Nephron (organoid): Measurements from ENCODE around the gene ITFG1.
"Not testable (repeated sequence)": the region's sequence is repeated elsewhere in the genome, so short reads cannot be mapped to it uniquely, and the experiment has no call there.

Experiments
- H3K27ac Mint-ChIP-seq, 3 experiments: 2 replicates each; pipeline ENCODE4 v1.8.0; 2020; ENCODE audit warnings: mixed read lengths in 3 of 3, mild to moderate bottlenecking in 2 of 3, moderate library complexity in 1 of 3
- H3K27me3 Mint-ChIP-seq: 2 replicates; pipeline ENCODE4 v1.8.0; 2021; ENCODE audit warnings: low read depth, mild to moderate bottlenecking, moderate library complexity, mixed read lengths
- H3K36me3 Mint-ChIP-seq: 2 replicates; pipeline ENCODE4 v1.8.0; 2020; ENCODE audit warnings: low read depth, mixed read lengths
- H3K4me1 Mint-ChIP-seq: 2 replicates; pipeline ENCODE4 v1.8.0; 2020; ENCODE audit warnings: mixed read lengths
- H3K4me3 Mint-ChIP-seq, 3 experiments: 2 replicates each; pipeline ENCODE4 v1.8.0; 2020; ENCODE audit warnings: mild to moderate bottlenecking in 3 of 3, mixed read lengths in 3 of 3, moderate library complexity in 2 of 3
- H3K9me3 Mint-ChIP-seq: 2 replicates; pipeline ENCODE4 v1.8.0; 2020; ENCODE audit warnings: mixed read lengths
- TF ChIP-seq, protein P1 (sequence below), 3 experiments: fragments of 200-600 bp; sonication (generic); IDR thresholded peaks; one replicate each; pipeline ENCODE4 v1.5.0; 2021; ENCODE audit warnings: antibody characterized with exemption in 3 of 3; ENCODE audit not compliant: unreplicated experiment in 3 of 3

Gene ITFG1

GRCh38 chr16:47228241-47228640 is 232.6 kb downstream of the ITFG1 start:
- Mint-ChIP-seq H3K36me3 (peaks cover 28% of the 10 kb centered on the region), H3K4me1 (no peaks in the 10 kb centered on the region), H3K4me3 (no peak overlapping the region), H3K9me3 (peaks cover 15% of the 10 kb centered on the region), H3K27ac (no peak overlapping the region), H3K27me3 (no peaks in the 10 kb centered on the region)
- TF ChIP-seq, protein P1, sequence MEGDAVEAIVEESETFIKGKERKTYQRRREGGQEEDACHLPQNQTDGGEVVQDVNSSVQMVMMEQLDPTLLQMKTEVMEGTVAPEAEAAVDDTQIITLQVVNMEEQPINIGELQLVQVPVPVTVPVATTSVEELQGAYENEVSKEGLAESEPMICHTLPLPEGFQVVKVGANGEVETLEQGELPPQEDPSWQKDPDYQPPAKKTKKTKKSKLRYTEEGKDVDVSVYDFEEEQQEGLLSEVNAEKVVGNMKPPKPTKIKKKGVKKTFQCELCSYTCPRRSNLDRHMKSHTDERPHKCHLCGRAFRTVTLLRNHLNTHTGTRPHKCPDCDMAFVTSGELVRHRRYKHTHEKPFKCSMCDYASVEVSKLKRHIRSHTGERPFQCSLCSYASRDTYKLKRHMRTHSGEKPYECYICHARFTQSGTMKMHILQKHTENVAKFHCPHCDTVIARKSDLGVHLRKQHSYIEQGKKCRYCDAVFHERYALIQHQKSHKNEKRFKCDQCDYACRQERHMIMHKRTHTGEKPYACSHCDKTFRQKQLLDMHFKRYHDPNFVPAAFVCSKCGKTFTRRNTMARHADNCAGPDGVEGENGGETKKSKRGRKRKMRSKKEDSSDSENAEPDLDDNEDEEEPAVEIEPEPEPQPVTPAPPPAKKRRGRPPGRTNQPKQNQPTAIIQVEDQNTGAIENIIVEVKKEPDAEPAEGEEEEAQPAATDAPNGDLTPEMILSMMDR (IDR thresholded peaks at IDR 0.05; ENCODE audit: unreplicated experiment in 3 of 3) = no peak

DNA sequence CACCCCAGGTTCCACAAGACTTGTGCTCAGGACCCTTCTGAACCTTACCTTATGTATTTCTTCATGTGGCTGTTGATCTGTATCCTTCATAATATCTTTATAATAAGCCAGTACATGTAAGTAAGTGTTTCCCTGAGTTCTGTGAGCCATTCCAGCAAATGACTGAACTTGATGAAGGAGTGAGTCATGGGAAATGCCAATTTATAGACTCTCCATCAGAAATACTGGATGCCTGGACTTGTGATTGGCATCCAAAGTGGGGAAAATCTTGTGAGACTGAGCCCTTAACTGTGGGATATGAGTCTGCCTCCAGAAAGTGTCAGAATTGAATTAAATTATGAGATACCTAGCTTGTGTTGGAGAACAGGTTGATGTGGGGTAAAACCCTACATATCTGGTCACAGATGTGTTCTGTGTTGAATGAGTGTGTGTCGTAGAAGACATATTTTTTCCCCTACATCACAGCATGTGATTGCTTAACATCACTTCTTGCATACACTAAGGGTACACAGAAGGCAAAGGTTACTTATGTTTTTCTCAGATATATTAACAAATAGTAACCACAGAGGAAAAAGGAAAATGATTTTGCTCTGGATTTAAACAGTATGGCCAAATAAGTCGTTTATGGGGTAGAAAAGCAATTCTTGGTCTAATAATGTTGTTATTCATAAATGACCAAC is 247.0 kb downstream of the ITFG1 start:
- no peaks in the 10 kb centered on the region for H3K9me3 Mint-ChIP-seq
- TF ChIP-seq, protein P1 (IDR thresholded peaks at IDR 0.05; ENCODE audit: unreplicated experiment in 3 of 3) = no peak
- H3K4me3 Mint-ChIP-seq = no peak overlapping the region
- no peaks in the 10 kb centered on the region for H3K4me1 Mint-ChIP-seq
- peaks cover 41% of the 10 kb centered on the region for H3K36me3 Mint-ChIP-seq
- H3K27ac Mint-ChIP-seq = no peak overlapping the region
- H3K27me3 Mint-ChIP-seq = no peaks in the 10 kb centered on the region

GRCh38 chr16:47211218-47211617 is 249.6 kb downstream of the ITFG1 start:
- H3K4me3 Mint-ChIP-seq = no peak overlapping the region
- TF ChIP-seq, protein P1 (IDR thresholded peaks at IDR 0.05; ENCODE audit: unreplicated experiment in 3 of 3) = no peak
- H3K36me3 Mint-ChIP-seq = peaks cover 22% of the 10 kb centered on the region
- no peaks in the 10 kb centered on the region for H3K4me1 Mint-ChIP-seq
- H3K9me3 Mint-ChIP-seq = no peaks in the 10 kb centered on the region
- H3K27me3 Mint-ChIP-seq = no peaks in the 10 kb centered on the region
- no peak overlapping the region for H3K27ac Mint-ChIP-seq

- no peaks in the 10 kb centered on the region for H3K27me3 Mint-ChIP-seq
- H3K4me3 Mint-ChIP-seq = no peak overlapping the region
- peaks cover 4% of the 10 kb centered on the region for H3K36me3 Mint-ChIP-seq
- no peak overlapping the region for H3K27ac Mint-ChIP-seq
- TF ChIP-seq, protein P1 (IDR thresholded peaks at IDR 0.05; ENCODE audit: unreplicated experiment in 3 of 3) = no peak
- H3K4me1 Mint-ChIP-seq = no peaks in the 10 kb centered on the region
- H3K9me3 Mint-ChIP-seq = no peaks in the 10 kb centered on the region
Observed at GRCh38 chr16:47204736-47205504, 255.9 kb downstream of the ITFG1 start.

GRCh38 chr16:47203433-47203832 is 257.4 kb downstream of the ITFG1 start:
- not testable (repeated sequence) for H3K9me3 Mint-ChIP-seq, H3K4me1 Mint-ChIP-seq, H3K36me3 Mint-ChIP-seq, H3K27me3 Mint-ChIP-seq, H3K4me3 Mint-ChIP-seq, H3K27ac Mint-ChIP-seq

DNA sequence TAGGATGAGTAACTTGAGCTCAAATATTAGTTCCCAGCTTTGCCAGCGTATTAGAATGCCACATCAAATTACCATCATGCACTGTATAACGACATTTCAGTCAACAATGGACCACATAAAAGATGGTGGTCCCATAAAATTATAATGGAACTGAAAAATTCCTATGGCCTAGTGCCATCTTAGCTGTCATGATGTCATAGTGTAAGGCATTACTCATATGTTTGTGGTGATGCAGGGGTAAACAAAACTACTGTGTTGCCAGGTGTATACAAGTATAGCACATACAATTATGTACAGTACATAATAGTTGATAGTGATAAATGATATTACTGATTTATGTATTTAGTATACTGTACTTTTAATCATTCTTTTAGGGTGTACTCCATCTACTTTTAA is 262.7 kb downstream of the ITFG1 start:
- Mint-ChIP-seq H3K36me3 (peaks cover 20% of the 10 kb centered on the region), H3K9me3 (no peaks in the 10 kb centered on the region), H3K27ac (no peak overlapping the region), H3K27me3 (no peaks in the 10 kb centered on the region), H3K4me3 (no peak overlapping the region), H3K4me1 (peaks cover 7% of the 10 kb centered on the region)
- TF ChIP-seq, protein P1 (IDR thresholded peaks at IDR 0.05; ENCODE audit: unreplicated experiment in 3 of 3) = no peak
